ENCODE data around the gene DSC1.

DSC1 gene

DNA sequence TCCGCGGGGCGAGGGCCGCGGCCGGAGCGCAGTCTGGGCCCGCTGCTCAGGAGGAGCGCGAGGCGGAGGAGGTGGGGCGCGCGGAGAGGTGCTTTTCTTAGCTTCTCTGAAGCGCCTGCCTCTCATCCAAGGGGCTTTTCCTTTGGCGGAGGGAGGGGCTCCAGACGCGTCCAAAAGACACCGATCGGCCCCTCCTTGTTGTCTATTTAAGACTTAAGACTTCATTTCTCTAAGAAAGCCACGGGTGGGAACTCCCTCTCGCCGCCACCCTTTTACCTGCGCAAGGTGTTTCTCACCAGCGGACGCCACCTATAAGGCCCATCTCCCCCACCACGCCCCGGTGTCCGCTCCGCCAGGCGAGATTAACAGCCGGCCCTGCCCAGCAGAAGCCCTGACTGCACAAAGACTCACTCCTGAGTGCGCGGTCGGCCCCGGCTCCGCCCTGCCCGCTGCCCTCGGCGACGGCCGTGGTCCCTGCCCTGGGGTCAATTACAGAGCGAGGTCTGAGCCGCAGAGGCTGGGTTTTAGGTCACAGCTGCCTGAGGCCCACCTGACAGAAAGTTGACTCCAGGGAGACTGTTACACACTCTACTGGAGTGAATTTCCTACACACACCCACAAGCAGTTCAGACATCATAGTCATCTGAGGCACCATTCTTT lies 60.5 kb downstream of the DSC1 start, which contains the start of gene DSC2:
TSS of gene DSC2 (minus strand) at position 397 of the 660 bp plus-strand sequence. CDS start 450 bp downstream, outside the sequence.
- no peak for DNase-seq

DNA sequence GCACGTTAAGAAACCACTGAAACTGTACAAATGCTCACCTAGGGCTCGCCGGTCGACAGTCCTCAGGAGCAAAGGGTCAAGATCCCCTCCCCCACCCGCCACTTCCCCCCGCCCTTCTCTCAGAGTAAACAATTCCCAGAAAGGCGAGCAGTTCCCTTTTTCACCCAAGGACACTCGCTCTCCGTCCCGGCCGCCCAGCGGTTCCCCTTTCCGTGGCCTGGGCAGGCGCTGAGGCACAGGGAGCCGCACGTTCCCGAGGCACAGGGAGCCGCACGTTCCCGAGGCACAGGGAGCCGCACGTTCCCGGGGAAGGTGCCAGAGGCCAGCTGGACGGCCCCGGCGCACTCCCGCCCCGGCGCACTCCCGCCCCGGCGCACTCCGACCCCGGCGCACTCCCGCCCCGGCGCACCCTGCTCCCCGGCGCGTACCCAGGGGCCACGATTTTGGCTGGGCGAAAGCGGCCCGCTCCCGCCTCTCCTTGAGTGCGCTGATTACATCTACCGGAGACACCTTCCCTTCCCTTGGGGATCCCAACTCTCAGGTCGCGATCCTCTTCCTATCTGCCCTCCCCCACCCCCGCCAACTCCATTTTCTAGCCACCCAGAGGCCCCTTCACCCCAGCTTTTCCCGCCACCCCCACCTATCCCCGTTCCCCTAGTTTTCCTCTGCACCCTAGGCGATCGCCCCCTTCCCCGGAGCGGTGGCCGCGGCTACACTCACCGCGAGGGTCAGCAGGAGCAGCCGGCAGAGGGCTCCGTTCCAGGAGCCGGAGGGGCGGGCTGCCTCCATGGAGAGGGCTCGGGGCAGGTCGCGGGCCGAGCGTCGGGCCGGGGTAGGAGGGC lies 61.3 kb downstream of the DSC1 start:
- DNase-seq = peak in 1 of 2 donors; percentile 27

DNA sequence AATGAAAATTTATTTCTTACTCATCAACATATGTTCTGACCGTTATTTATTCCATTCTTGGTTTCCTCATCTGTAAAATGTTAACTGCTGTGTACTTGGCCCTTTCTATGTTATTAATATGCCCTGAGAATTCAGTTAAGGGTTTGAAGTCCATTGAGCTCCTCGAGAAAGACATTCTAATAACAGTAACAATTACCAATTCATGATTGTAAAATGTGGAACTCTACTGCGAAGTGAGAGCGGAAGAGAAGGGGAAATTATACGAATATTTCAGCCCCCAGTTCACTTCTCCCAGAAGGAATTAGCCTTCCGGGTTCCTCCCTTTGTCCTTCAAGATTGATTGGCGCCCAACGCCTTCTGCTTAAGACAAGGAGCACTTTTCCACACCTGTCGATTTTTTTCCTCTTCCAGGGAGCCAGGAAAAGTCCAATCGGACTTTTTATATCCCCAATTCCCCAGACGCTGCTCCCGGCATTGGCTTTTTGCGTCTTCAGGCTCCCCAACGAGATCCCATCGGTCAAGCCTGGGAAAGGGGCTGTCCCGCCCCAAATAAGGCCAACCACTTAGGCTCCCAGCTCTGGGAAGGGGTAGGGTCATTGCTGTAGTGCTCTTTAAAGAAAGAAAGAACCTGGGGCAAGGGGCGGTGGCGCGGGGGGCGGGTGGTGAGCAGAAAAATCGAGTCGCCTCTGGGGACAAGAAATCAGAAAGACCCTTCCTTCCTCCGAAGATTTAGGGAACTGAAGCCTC lies 62.0 kb downstream of the DSC1 start:
- DNase-seq = no peak

DNA sequence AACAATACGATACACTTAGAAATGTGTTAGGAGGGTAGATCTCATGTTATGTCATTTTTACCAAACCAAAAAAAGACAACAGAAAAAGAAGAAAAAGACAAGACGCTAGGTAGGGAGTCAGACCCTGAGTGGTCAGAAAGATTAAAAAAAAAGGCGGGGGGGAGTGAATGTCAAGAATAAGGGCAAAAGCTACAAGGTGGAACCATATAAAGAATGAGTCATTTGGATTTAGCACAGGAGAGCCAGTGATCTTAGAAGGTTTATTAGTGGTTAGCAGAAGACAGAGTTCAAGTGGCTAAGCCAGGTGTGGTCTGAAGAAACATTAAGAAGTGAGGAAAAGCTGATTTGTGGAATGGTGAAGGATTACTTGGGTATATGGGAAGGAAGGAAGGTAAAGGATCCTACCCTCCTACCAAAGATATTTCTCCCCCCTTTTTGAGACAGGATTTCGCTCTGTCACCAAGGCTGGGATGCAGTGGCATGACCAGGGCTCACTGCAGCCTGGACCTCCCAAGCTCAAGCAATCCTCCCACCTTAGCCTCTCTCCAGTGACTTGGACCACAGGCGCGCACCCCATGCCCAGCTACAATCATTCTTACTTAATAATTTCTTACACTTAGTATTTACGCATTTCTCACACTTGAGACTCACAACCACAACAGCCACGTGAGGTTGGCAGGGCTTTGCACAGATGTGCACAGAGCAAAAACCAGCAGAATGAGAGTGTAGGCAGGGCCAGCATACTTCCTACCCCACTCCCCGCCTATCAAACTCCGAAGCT lies 63.0 kb downstream of the DSC1 start:
- DNase-seq = no peak

DNA sequence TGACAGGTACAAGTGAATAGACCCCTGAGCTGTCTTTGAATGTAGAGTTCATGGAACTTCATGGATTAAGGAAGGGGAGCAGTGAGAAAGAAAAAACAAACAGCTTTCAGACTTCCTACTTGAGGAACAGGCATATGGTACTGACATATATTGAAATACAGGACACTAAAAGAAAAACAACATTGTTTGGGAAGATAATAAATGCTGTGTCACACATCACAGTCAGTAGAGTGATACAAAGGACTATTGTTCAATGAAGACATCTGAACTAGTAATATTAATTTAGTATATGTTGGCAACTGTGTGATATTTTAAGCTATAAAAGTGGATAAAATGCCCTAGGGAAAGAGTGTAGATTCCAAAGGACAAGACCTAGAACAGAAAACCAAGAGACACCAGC lies 63.8 kb downstream of the DSC1 start:
- DNase-seq = no peak

DNA sequence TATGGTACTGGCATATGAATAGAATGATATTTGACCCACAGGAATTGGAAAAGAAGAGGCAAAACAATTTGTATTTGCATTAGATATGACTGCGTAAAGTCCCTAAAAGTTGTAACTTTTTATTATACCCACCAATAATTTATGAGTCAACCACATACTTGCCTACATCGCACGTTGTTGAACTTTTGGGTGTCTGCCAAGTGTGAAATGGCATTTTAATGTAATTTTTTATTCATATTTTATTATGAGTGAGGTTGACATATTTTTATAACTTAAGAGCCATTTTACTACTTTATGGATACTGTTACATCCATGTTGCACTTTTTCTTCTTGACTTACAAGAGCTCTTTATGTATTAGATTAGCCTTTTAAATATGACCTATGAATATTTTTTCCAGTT lies 65.0 kb downstream of the DSC1 start:
- no peak for DNase-seq

DNA sequence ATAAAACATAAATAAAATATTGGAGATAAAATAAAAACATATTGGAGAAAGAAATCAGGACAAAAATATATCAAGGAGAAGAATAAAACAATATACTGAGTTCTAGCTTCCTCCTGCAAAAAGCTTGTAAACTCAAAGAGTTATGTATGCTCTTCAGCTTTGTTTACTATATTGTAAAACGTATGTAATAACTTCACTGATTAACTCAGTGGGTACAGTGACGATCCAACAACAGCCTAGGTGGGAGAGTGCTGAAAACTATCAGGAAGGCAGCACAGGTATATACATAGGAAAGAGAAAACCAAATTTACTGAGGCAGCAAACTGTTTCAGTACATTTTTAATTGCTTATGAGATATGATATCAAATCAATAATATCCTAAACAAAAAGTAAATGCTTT lies 68.8 kb downstream of the DSC1 start:
- no peak for DNase-seq

DNA sequence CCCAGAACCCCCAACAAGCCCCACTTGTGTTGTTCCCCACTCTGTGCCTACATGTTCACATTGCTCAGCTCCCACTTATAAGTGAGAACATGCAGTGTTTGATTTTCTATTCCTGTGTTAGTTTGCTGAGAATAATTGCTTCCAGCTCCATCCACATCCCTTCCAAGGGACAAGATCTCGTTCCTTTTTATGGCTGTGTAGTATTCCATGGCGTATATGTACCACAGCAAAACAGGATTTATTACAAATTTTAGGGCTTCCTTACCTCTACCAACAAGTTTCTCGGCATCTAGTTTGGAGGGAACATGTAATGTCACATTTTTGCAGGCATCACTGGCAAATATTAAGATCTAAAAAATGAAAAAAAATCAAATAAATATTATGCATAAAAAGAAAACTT lies 69.4 kb downstream of the DSC1 start:
- no peak for DNase-seq

DNA sequence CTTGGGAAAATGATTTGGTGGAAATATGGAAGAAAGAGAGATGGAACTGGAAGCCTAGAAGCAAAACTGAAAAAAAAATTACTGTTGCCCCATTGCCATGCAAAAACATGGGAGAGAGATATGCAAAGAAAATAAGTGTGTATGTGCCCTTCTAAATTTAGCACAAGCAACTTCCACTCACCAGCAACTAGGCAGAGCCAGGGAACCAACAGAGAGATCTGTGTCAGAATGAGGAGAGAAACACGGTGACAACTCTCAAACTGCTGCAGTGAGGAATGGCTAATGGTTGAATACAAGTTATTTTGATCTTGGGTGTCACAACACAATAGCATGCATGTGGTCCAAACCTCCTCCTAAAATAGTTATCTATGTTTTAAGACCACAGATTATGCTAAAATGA lies 71.3 kb downstream of the DSC1 start:
- DNase-seq = no peak

DNA sequence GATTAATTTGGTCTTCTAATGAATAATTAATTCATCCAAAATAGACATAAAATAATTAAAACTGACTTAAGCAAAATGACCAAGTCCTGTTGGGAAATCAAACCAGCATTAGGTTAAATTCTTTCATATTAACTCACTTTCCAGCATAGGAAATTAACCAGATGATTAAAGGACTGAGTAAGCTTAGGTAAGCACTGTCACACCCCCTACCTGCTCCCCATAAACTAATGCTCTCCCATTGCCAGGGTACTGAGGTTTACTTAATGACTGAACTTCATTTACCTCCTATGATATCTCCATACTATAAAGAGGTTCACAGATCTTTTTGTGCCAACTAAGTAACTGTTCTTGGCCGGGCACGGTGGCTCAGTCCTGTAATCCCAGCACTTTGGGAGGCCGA lies 74.1 kb downstream of the DSC1 start:
- no peak for DNase-seq

DNA sequence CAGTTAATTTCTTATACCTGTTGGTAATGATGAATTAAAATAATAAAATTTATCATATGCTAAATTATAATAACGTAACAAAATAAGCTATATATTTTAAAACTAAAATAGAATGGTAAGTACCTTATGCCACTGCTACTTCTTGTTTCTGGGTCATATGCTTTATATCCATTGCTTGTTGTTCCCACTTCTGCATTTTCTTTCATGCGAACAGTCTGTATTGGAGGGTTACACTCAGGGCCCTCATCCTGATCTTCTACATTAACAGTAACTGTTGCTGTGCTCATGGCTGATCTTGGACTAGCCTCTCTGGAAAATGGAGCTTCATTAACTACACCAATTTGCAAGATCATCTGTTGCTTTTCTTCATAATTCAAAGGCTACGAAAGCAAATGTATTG lies 82.7 kb downstream of the DSC1 start:
- DNase-seq = no peak

All from bone marrow (tissue), 2 donors.